ENCODE measurements around the gene PTPRJ. TPM values are rescaled to one million over a fixed set of nuclear protein-coding genes. Genes with fewer than 3 reads are reported as not detected.
A peak's percentile ranks its signal among the peaks of the same experiment; 100 is the strongest.

PTPRJ gene
- total RNA-seq, 1 donor from 2014 or later: 18.9 TPM

- Mint-ChIP-seq H3K27ac (no peak overlapping the region), H3K4me3 (ENCODE audit: low read depth) (no peak overlapping the region), H3K36me3 (ENCODE audit: insufficient read depth) (no peaks in the 10 kb centered on the region), H3K9me3 (ENCODE audit: low read depth) (no peaks in the 10 kb centered on the region), H3K27me3 (no peaks in the 10 kb centered on the region), H3K4me1 (ENCODE audit: low read depth) (peaks cover 20% of the 10 kb centered on the region)
- DNase-seq (ENCODE audit: low spot score, unreplicated experiment): no peak
- no peak for TF ChIP-seq CTCF (IDR thresholded peaks at IDR 0.05; ENCODE audit: unreplicated experiment)
Measured at GRCh38 chr11:48056325-48057183, 76.2 kb downstream of the PTPRJ start.

- Mint-ChIP-seq H3K9me3 (ENCODE audit: low read depth) (no peaks in the 10 kb centered on the region), H3K27ac (no peak overlapping the region), H3K27me3 (no peaks in the 10 kb centered on the region), H3K4me3 (ENCODE audit: low read depth) (no peak overlapping the region), H3K4me1 (ENCODE audit: low read depth) (peaks cover 21% of the 10 kb centered on the region), H3K36me3 (ENCODE audit: insufficient read depth) (no peaks in the 10 kb centered on the region)
- no peak for TF ChIP-seq CTCF (IDR thresholded peaks at IDR 0.05; ENCODE audit: unreplicated experiment)
- DNase-seq (ENCODE audit: low spot score, unreplicated experiment): no peak
Measured at GRCh38 chr11:48058064-48058463, 77.7 kb downstream of the PTPRJ start.

- TF ChIP-seq CTCF (IDR thresholded peaks at IDR 0.05; ENCODE audit: unreplicated experiment): no peak
- DNase-seq (ENCODE audit: low spot score, unreplicated experiment): no peak
- peaks cover 27% of the 10 kb centered on the region for H3K4me1 Mint-ChIP-seq (ENCODE audit: low read depth)
- H3K27ac Mint-ChIP-seq: no peak overlapping the region
- no peaks in the 10 kb centered on the region for H3K9me3 Mint-ChIP-seq (ENCODE audit: low read depth)
- H3K36me3 Mint-ChIP-seq (ENCODE audit: insufficient read depth): no peaks in the 10 kb centered on the region
- H3K27me3 Mint-ChIP-seq: no peaks in the 10 kb centered on the region
- H3K4me3 Mint-ChIP-seq (ENCODE audit: low read depth): no peak overlapping the region
Measured at GRCh38 chr11:48058788-48059187, 78.4 kb downstream of the PTPRJ start.

GRCh38 chr11:48062649-48063048 lies 82.3 kb downstream of the PTPRJ start:
- Mint-ChIP-seq H3K36me3 (ENCODE audit: insufficient read depth) (no peaks in the 10 kb centered on the region), H3K4me1 (ENCODE audit: low read depth) (peaks cover 17% of the 10 kb centered on the region), H3K27me3 (no peaks in the 10 kb centered on the region), H3K9me3 (ENCODE audit: low read depth) (no peaks in the 10 kb centered on the region), H3K4me3 (ENCODE audit: low read depth) (no peak overlapping the region), H3K27ac (peak overlapping the region; percentile 88)
- TF ChIP-seq CTCF (IDR thresholded peaks at IDR 0.05; ENCODE audit: unreplicated experiment): no peak
- DNase-seq (ENCODE audit: low spot score, unreplicated experiment): no peak

GRCh38 chr11:48063424-48063978 lies 83.1 kb downstream of the PTPRJ start:
- Mint-ChIP-seq H3K27me3 (no peaks in the 10 kb centered on the region), H3K4me3 (ENCODE audit: low read depth) (no peak overlapping the region), H3K27ac (peak overlapping the region; percentile 86), H3K4me1 (ENCODE audit: low read depth) (peaks cover 19% of the 10 kb centered on the region), H3K36me3 (ENCODE audit: insufficient read depth) (no peaks in the 10 kb centered on the region), H3K9me3 (ENCODE audit: low read depth) (no peaks in the 10 kb centered on the region)
- TF ChIP-seq CTCF (IDR thresholded peaks at IDR 0.05; ENCODE audit: unreplicated experiment): no peak
- no peak for DNase-seq (ENCODE audit: low spot score, unreplicated experiment)
